ENCODE data around the gene TREH. TPM values are rescaled to one million over a fixed set of nuclear protein-coding genes. Genes with fewer than 3 reads are reported as not detected.

Gene TREH
- total and polyA plus RNA-seq, 12 donors = 0.11 to 4.8 (median 0.83) TPM; not detected in 9

- Histone ChIP-seq H3K27ac (no peak overlapping the region), H3K4me3 (no peak overlapping the region), H3K27me3 (no peaks in the 10 kb centered on the region), H3K9me3 (no peaks in the 10 kb centered on the region), H3K4me1 (peaks cover 0 to 6% (median 0%) of the 10 kb centered on the region in 9 donors), H3K36me3 (no peaks in the 10 kb centered on the region)
- WGBS, 2 donors = 97 to 98% methylated on average over 6 of the region's 6 CpGs
- DNase-seq = no peak
- no peak for ATAC-seq
- no peak for TF ChIP-seq CTCF (IDR thresholded peaks at IDR 0.05)
- intact Hi-C loops (cut with DNase I) = no loop called here
These were observed 1.5 kb downstream of the TREH start for GRCh38 chr11:118677977-118678376.

- peaks cover 0 to 4% (median 0%) of the 10 kb centered on the region in 9 donors for H3K4me1 ChIP-seq
- TF ChIP-seq CTCF (IDR thresholded peaks at IDR 0.05) = no peak
- intact Hi-C loops (cut with DNase I) = no loop called here
- no peaks in the 10 kb centered on the region for H3K27me3 ChIP-seq
- H3K4me3 ChIP-seq = no peak overlapping the region
- H3K27ac ChIP-seq = no peak overlapping the region
- H3K9me3 ChIP-seq = peaks cover 0 to 19% (median 0%) of the 10 kb centered on the region in 11 donors
- no peaks in the 10 kb centered on the region for H3K36me3 ChIP-seq
- no peak for DNase-seq
- 87 to 88% methylated on average over 1 of the region's 1 CpG for WGBS, 2 donors
- no peak for ATAC-seq
These were observed 5.4 kb downstream of the TREH start for GRCh38 chr11:118674082-118674435.

GRCh38 chr11:118673361-118674081 lies 5.9 kb downstream of the TREH start:
- no peak for TF ChIP-seq CTCF (IDR thresholded peaks at IDR 0.05)
- no peak overlapping the region for H3K4me3 ChIP-seq

GRCh38 chr11:118672846-118673245 lies 6.6 kb downstream of the TREH start:
- H3K27ac ChIP-seq = no peak overlapping the region
- peaks cover 0 to 19% (median 0%) of the 10 kb centered on the region in 11 donors for H3K9me3 ChIP-seq
- ATAC-seq = no peak
- no peak overlapping the region for H3K4me3 ChIP-seq
- DNase-seq = no peak
- TF ChIP-seq CTCF (IDR thresholded peaks at IDR 0.05) = peak in 1 of 9 donors; percentile 8
- H3K36me3 ChIP-seq = no peaks in the 10 kb centered on the region
- no peaks in the 10 kb centered on the region for H3K4me1 ChIP-seq
- 62 to 68% methylated on average over 1 of the region's 1 CpG for WGBS, 2 donors
- H3K27me3 ChIP-seq = no peaks in the 10 kb centered on the region
- intact Hi-C loops (cut with DNase I) = no loop called here

More at GRCh38 chr11:118673361-118674081, 5.9 kb downstream of the TREH start:
- Histone ChIP-seq H3K27me3 (no peaks in the 10 kb centered on the region), H3K27ac (no peak overlapping the region), H3K4me1 (no peaks in the 10 kb centered on the region), H3K36me3 (no peaks in the 10 kb centered on the region), H3K9me3 (peaks cover 0 to 19% (median 0%) of the 10 kb centered on the region in 11 donors)
- ATAC-seq (peak in 1 of 8 donors; percentile 11), DNase-seq (no peak)
- 78 to 80% methylated on average over 6 of the region's 6 CpGs for WGBS, 2 donors
- intact Hi-C loops (cut with DNase I) = no loop called here
